OCI-LY1 (cell line): ENCODE results near the gene PDE4C.
A peak's percentile ranks its signal among the peaks of the same experiment; 100 is the strongest.

Experiments
- EZH2 ChIP-seq: fragments of 200-600 bp; sonication (generic), shearing (Covaris generic); IDR thresholded peaks from 2 replicates; pipeline ENCODE4 v1.8.0; 2017; ENCODE audit warnings: borderline replicate concordance, mixed run types, mild to moderate bottlenecking, antibody characterized with exemption, low read length, moderate library complexity, mixed read lengths
- TF ChIP-seq, protein P1 (sequence below): fragments of 200-600 bp; sonication (generic), shearing (Covaris generic); IDR thresholded peaks from 2 replicates; pipeline ENCODE4 v1.5.1; 2017; ENCODE audit warnings: mild to moderate bottlenecking, antibody characterized with exemption, low read length, moderate library complexity, mixed read lengths

DNA sequence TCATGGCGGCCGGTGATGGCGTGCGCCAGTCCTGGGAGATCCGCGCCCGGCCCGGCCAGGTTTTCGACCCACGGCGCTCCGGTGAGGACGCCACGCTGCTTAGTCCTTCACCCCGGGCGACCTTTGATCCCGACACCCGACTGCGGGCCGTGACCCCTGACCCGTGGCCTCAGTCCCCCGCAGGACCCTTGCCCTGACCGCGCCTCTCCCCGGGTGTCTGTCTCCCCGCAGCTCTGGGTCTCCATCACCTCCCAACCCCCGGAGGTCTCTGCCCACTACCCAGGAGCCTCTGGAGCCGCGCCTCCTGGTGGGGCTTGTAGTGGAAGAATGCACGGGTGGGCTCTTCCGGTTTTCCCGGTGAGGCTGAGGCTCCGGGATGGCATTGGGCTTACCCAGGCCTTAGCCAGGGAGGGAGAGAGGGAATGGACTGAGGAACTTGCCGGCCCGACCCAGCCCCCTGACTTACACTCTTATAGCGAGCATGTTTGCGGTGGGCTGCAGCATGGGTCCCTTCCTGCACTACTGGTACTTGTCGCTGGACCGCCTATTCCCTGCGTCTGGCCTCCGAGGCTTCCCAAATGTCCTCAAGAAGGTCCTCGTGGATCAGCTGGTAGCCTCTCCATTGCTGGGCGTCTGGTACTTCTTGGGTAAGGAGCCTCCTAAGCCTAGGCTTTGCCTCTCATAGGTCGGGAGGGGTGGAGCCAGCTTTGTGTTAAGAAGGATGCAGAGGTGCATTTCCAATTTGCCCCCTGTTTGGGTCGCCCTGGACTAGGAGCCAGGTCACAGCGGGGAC is 32.7 kb downstream of the PDE4C start:
- TF ChIP-seq, protein P1, sequence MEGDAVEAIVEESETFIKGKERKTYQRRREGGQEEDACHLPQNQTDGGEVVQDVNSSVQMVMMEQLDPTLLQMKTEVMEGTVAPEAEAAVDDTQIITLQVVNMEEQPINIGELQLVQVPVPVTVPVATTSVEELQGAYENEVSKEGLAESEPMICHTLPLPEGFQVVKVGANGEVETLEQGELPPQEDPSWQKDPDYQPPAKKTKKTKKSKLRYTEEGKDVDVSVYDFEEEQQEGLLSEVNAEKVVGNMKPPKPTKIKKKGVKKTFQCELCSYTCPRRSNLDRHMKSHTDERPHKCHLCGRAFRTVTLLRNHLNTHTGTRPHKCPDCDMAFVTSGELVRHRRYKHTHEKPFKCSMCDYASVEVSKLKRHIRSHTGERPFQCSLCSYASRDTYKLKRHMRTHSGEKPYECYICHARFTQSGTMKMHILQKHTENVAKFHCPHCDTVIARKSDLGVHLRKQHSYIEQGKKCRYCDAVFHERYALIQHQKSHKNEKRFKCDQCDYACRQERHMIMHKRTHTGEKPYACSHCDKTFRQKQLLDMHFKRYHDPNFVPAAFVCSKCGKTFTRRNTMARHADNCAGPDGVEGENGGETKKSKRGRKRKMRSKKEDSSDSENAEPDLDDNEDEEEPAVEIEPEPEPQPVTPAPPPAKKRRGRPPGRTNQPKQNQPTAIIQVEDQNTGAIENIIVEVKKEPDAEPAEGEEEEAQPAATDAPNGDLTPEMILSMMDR, result peak; percentile 5; the same call in 1 of the 2 replicates
- TF ChIP-seq EZH2, result no peak
